ENCODE measurements around the gene CDK15.

CDK15 gene

GRCh38 chr2:201879996-201880395 lies 73.7 kb downstream of the CDK15 start:
- H3K4me1 ChIP-seq (ENCODE audit: control insufficient read depth, insufficient read depth, low read length): peaks cover 28% of the 10 kb centered on the region
- no peaks in the 10 kb centered on the region for H3K9me3 ChIP-seq (ENCODE audit: control insufficient read depth, low read length)
- no peak overlapping the region for H3K4me3 ChIP-seq (ENCODE audit: low read length)
- no peaks in the 10 kb centered on the region for H3K27me3 ChIP-seq (replicated peaks; ENCODE audit: control insufficient read depth, insufficient read depth, low read length)
- H3K9ac ChIP-seq (ENCODE audit: low read length): no peak overlapping the region
- no peak for DNase-seq (ENCODE audit: low read depth)
- no peaks in the 10 kb centered on the region for H3K36me3 ChIP-seq (ENCODE audit: control insufficient read depth, insufficient read depth, low read length, severe bottlenecking)

- DNase-seq (ENCODE audit: low read depth): peak; percentile 41
- H3K4me3 ChIP-seq (ENCODE audit: low read length): peak overlapping the region; percentile 33
Measured at GRCh38 chr2:201880579-201880978, 74.2 kb downstream of the CDK15 start.

DNA sequence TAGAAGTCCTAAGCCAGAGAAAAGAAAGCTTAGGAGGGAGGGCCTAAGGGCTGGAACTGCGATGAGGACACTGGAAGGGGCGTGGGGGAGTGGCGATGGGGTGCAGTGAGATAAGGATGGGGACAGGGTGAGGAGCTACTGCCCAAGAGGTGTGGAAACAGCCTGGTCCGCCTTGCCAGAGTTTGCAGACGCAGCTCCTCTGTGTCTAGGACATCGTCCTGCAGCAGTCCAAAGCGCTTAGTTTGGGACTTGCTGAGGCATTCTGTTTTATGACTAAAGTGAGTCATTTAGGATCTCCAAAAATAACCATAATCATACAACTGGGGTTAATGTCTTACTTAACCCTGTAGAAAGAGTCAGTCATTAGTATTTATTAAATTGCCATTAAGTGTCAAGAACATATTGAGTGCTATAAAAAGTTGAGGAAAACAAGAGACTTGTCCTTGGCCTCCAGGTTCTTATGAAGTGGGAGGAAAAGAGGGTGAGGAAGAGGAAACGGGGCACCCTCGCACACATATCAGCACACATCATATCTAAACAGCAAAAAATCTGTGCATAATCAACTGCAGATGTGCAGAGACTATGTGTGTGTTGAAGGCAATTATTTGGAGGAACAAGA lies 74.8 kb downstream of the CDK15 start:
- H3K9me3 ChIP-seq (ENCODE audit: control insufficient read depth, low read length): no peaks in the 10 kb centered on the region
- peak overlapping the region; percentile 33 for H3K4me3 ChIP-seq (ENCODE audit: low read length)
- H3K4me1 ChIP-seq (ENCODE audit: control insufficient read depth, insufficient read depth, low read length): peaks cover 28% of the 10 kb centered on the region
- no peak overlapping the region for H3K9ac ChIP-seq (ENCODE audit: low read length)
- no peaks in the 10 kb centered on the region for H3K27me3 ChIP-seq (replicated peaks; ENCODE audit: control insufficient read depth, insufficient read depth, low read length)
- peak; percentile 58 for DNase-seq (ENCODE audit: low read depth)
- no peaks in the 10 kb centered on the region for H3K36me3 ChIP-seq (ENCODE audit: control insufficient read depth, insufficient read depth, low read length, severe bottlenecking)

More at GRCh38 chr2:201880579-201880978, 74.2 kb downstream of the CDK15 start:
- H3K9me3 ChIP-seq (ENCODE audit: control insufficient read depth, low read length): no peaks in the 10 kb centered on the region
- no peaks in the 10 kb centered on the region for H3K27me3 ChIP-seq (replicated peaks; ENCODE audit: control insufficient read depth, insufficient read depth, low read length)
- H3K36me3 ChIP-seq (ENCODE audit: control insufficient read depth, insufficient read depth, low read length, severe bottlenecking): no peaks in the 10 kb centered on the region
- H3K4me1 ChIP-seq (ENCODE audit: control insufficient read depth, insufficient read depth, low read length): peaks cover 28% of the 10 kb centered on the region
- H3K9ac ChIP-seq (ENCODE audit: low read length): no peak overlapping the region

GRCh38 chr2:201881741-201882140 lies 75.4 kb downstream of the CDK15 start:
- DNase-seq (ENCODE audit: low read depth): peak; percentile 14
- Histone ChIP-seq H3K27me3 (replicated peaks; ENCODE audit: control insufficient read depth, insufficient read depth, low read length) (no peaks in the 10 kb centered on the region), H3K9ac (ENCODE audit: low read length) (no peak overlapping the region), H3K9me3 (ENCODE audit: control insufficient read depth, low read length) (no peaks in the 10 kb centered on the region), H3K4me1 (ENCODE audit: control insufficient read depth, insufficient read depth, low read length) (peaks cover 28% of the 10 kb centered on the region), H3K36me3 (ENCODE audit: control insufficient read depth, insufficient read depth, low read length, severe bottlenecking) (no peaks in the 10 kb centered on the region), H3K4me3 (ENCODE audit: low read length) (no peak overlapping the region)

- Histone ChIP-seq H3K4me1 (ENCODE audit: control insufficient read depth, insufficient read depth, low read length) (peaks cover 28% of the 10 kb centered on the region), H3K9ac (ENCODE audit: low read length) (no peak overlapping the region), H3K4me3 (ENCODE audit: low read length) (no peak overlapping the region), H3K27me3 (replicated peaks; ENCODE audit: control insufficient read depth, insufficient read depth, low read length) (no peaks in the 10 kb centered on the region), H3K36me3 (ENCODE audit: control insufficient read depth, insufficient read depth, low read length, severe bottlenecking) (no peaks in the 10 kb centered on the region), H3K9me3 (ENCODE audit: control insufficient read depth, low read length) (no peaks in the 10 kb centered on the region)
- DNase-seq (ENCODE audit: low read depth): peak; percentile 61
Measured at GRCh38 chr2:201882353-201883090, 76.2 kb downstream of the CDK15 start.

- H3K9ac ChIP-seq (ENCODE audit: low read length): no peak overlapping the region
- no peaks in the 10 kb centered on the region for H3K36me3 ChIP-seq (ENCODE audit: control insufficient read depth, insufficient read depth, low read length, severe bottlenecking)
- no peaks in the 10 kb centered on the region for H3K9me3 ChIP-seq (ENCODE audit: control insufficient read depth, low read length)
- H3K4me3 ChIP-seq (ENCODE audit: low read length): no peak overlapping the region
- peaks cover 37% of the 10 kb centered on the region for H3K4me1 ChIP-seq (ENCODE audit: control insufficient read depth, insufficient read depth, low read length)
- no peaks in the 10 kb centered on the region for H3K27me3 ChIP-seq (replicated peaks; ENCODE audit: control insufficient read depth, insufficient read depth, low read length)
- DNase-seq (ENCODE audit: low read depth): no peak
Measured at GRCh38 chr2:201883606-201884369, 77.5 kb downstream of the CDK15 start.

- H3K4me3 ChIP-seq (ENCODE audit: low read length): no peak overlapping the region
- peak; percentile 36 for DNase-seq (ENCODE audit: low read depth)
- no peaks in the 10 kb centered on the region for H3K27me3 ChIP-seq (replicated peaks; ENCODE audit: control insufficient read depth, insufficient read depth, low read length)
- no peaks in the 10 kb centered on the region for H3K36me3 ChIP-seq (ENCODE audit: control insufficient read depth, insufficient read depth, low read length, severe bottlenecking)
- no peaks in the 10 kb centered on the region for H3K9me3 ChIP-seq (ENCODE audit: control insufficient read depth, low read length)
- H3K4me1 ChIP-seq (ENCODE audit: control insufficient read depth, insufficient read depth, low read length): peaks cover 31% of the 10 kb centered on the region
- H3K9ac ChIP-seq (ENCODE audit: low read length): no peak overlapping the region
Measured at GRCh38 chr2:201886504-201886903, 80.2 kb downstream of the CDK15 start.

- peak overlapping the region; percentile 58 for H3K9ac ChIP-seq (ENCODE audit: low read length)
- no peaks in the 10 kb centered on the region for H3K36me3 ChIP-seq (ENCODE audit: control insufficient read depth, insufficient read depth, low read length, severe bottlenecking)
- H3K4me3 ChIP-seq (ENCODE audit: low read length): peak overlapping the region; percentile 68
- peak; percentile 30 for DNase-seq (ENCODE audit: low read depth)
- H3K4me1 ChIP-seq (ENCODE audit: control insufficient read depth, insufficient read depth, low read length): peaks cover 18% of the 10 kb centered on the region
- no peaks in the 10 kb centered on the region for H3K9me3 ChIP-seq (ENCODE audit: control insufficient read depth, low read length)
- no peaks in the 10 kb centered on the region for H3K27me3 ChIP-seq (replicated peaks; ENCODE audit: control insufficient read depth, insufficient read depth, low read length)
Measured at GRCh38 chr2:201887773-201888425, 81.6 kb downstream of the CDK15 start.

DNA sequence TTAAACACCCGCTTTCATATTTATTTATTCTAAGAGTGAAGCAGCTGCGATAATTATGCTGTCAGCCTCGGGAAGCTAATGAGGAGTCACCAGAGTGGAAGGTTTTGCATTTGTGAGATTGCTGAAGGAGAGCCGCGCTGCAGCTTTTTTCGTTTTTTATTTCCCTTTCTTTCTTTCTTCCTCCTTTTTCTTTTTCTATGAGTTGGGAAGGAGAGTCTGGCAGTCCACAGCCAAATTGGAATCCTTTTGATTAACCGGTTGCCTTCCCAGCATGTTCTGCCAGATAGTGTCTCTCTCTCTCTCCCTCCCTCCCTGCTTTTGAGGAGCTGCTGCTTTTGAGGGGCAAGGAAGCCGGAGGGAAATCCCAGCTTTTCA lies 82.1 kb downstream of the CDK15 start:
- DNase-seq (ENCODE audit: low read depth): peak; percentile 36
- Histone ChIP-seq H3K27me3 (replicated peaks; ENCODE audit: control insufficient read depth, insufficient read depth, low read length) (no peaks in the 10 kb centered on the region), H3K9me3 (ENCODE audit: control insufficient read depth, low read length) (no peaks in the 10 kb centered on the region), H3K9ac (ENCODE audit: low read length) (peak overlapping the region; percentile 58), H3K36me3 (ENCODE audit: control insufficient read depth, insufficient read depth, low read length, severe bottlenecking) (no peaks in the 10 kb centered on the region), H3K4me3 (ENCODE audit: low read length) (peak overlapping the region; percentile 68), H3K4me1 (ENCODE audit: control insufficient read depth, insufficient read depth, low read length) (peaks cover 18% of the 10 kb centered on the region)

GRCh38 chr2:201890453-201890852 lies 84.1 kb downstream of the CDK15 start:
- Histone ChIP-seq H3K4me3 (ENCODE audit: low read length) (no peak overlapping the region), H3K4me1 (ENCODE audit: control insufficient read depth, insufficient read depth, low read length) (peaks cover 18% of the 10 kb centered on the region), H3K36me3 (ENCODE audit: control insufficient read depth, insufficient read depth, low read length, severe bottlenecking) (no peaks in the 10 kb centered on the region), H3K27me3 (replicated peaks; ENCODE audit: control insufficient read depth, insufficient read depth, low read length) (no peaks in the 10 kb centered on the region), H3K9me3 (ENCODE audit: control insufficient read depth, low read length) (no peaks in the 10 kb centered on the region), H3K9ac (ENCODE audit: low read length) (no peak overlapping the region)
- peak; percentile 38 for DNase-seq (ENCODE audit: low read depth)

- H3K4me3 ChIP-seq (ENCODE audit: low read length): no peak overlapping the region
- H3K4me1 ChIP-seq (ENCODE audit: control insufficient read depth, insufficient read depth, low read length): peaks cover 18% of the 10 kb centered on the region
- H3K36me3 ChIP-seq (ENCODE audit: control insufficient read depth, insufficient read depth, low read length, severe bottlenecking): no peaks in the 10 kb centered on the region
- DNase-seq (ENCODE audit: low read depth): no peak
- H3K9me3 ChIP-seq (ENCODE audit: control insufficient read depth, low read length): no peaks in the 10 kb centered on the region
- no peak overlapping the region for H3K9ac ChIP-seq (ENCODE audit: low read length)
- H3K27me3 ChIP-seq (replicated peaks; ENCODE audit: control insufficient read depth, insufficient read depth, low read length): no peaks in the 10 kb centered on the region
Measured at GRCh38 chr2:201891676-201892075, 85.3 kb downstream of the CDK15 start.
